ENCODE results near the gene CITED2. TPM values are rescaled to one million over a fixed set of nuclear protein-coding genes. Genes with fewer than 3 reads are reported as not detected.
A peak's percentile ranks its signal among the peaks of the same experiment; 100 is the strongest.

CITED2 gene
- total and polyA plus RNA-seq, 8 donors: 15.3 to 102 (median 35.1) TPM

DNA sequence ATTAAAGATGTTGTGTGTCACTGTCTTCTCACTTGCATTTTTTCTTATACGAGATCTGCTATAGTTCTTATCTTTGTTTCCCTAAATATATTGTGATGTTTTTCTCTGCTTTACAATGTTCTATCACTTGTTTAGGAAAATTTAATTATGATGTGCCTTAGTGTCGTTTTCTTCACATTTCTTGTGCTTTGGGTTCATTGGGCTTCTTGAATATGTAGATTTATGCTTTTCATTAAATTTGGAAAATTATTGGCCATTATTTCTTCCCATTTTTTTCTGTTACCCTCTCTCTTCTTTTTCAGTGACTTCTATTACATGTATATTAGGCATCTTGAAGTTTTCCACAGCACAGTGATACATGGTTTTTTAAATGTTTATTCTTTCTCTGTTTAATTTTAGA is 33.4 kb downstream of the CITED2 start:
- WGBS, 5 donors: 92 to 96% (median 94%) methylated on average over 2 of the region's 2 CpGs
- no peak overlapping the region for H3K4me3 ChIP-seq

DNA sequence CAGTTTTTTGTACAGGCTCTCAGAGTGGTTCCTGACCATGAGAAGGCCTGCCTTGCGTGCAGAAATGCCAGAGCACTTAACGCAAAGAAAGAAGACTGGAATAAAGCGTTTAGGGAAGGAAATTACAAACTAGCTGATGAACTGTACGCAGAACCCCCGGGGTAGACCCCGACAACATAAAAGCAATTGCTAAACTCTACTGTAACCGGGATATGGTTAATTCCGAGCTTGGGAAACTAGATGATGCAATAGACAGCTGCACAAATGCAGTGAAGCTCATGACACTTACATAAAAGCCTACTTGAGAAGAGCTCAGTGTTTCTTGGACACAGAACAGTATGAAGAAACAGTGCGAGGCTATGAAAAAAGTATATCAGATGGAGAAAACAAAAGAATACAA is 35.7 kb downstream of the CITED2 start:
- Histone ChIP-seq H3K27me3 (no peaks in the 10 kb centered on the region), H3K4me1 (peaks cover 0 to 19% (median 3%) of the 10 kb centered on the region in 4 donors), H3K27ac (peak overlapping the region in 1 of 5 donors; percentile 28), H3K36me3 (no peaks in the 10 kb centered on the region), H3K4me3 (no peak overlapping the region), H3K9me3 (no peaks in the 10 kb centered on the region)
- no peak for TF ChIP-seq EP300 (IDR thresholded peaks at IDR 0.05)
- peak in 1 of 3 donors; percentile 25 for TF ChIP-seq POLR2AphosphoS5 (IDR thresholded peaks at IDR 0.05)
- no peak for TF ChIP-seq POLR2A (IDR thresholded peaks at IDR 0.05)
- TF ChIP-seq, protein P1, sequence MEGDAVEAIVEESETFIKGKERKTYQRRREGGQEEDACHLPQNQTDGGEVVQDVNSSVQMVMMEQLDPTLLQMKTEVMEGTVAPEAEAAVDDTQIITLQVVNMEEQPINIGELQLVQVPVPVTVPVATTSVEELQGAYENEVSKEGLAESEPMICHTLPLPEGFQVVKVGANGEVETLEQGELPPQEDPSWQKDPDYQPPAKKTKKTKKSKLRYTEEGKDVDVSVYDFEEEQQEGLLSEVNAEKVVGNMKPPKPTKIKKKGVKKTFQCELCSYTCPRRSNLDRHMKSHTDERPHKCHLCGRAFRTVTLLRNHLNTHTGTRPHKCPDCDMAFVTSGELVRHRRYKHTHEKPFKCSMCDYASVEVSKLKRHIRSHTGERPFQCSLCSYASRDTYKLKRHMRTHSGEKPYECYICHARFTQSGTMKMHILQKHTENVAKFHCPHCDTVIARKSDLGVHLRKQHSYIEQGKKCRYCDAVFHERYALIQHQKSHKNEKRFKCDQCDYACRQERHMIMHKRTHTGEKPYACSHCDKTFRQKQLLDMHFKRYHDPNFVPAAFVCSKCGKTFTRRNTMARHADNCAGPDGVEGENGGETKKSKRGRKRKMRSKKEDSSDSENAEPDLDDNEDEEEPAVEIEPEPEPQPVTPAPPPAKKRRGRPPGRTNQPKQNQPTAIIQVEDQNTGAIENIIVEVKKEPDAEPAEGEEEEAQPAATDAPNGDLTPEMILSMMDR (IDR thresholded peaks at IDR 0.05): no peak
- peak in 1 of 2 donors; percentile 41 for DNase-seq
- intact Hi-C loops (cut with DNase I; ENCODE audit: low total_unique reads): no loop called here
- 74 to 90% (median 77%) methylated on average over 9 of the region's 9 CpGs for WGBS, 5 donors

More for the DNA sequence above, 33.4 kb downstream of the CITED2 start:
- Histone ChIP-seq H3K4me1 (peaks cover 0 to 19% (median 7%) of the 10 kb centered on the region in 4 donors), H3K27ac (no peak overlapping the region), H3K9me3 (no peaks in the 10 kb centered on the region), H3K27me3 (no peaks in the 10 kb centered on the region), H3K36me3 (no peaks in the 10 kb centered on the region)
- no peak for DNase-seq
- intact Hi-C loops (cut with DNase I; ENCODE audit: low total_unique reads): no loop called here
- no peak for TF ChIP-seq POLR2A (IDR thresholded peaks at IDR 0.05)
- TF ChIP-seq, protein P1 (IDR thresholded peaks at IDR 0.05): no peak
- TF ChIP-seq POLR2AphosphoS5 (IDR thresholded peaks at IDR 0.05): no peak
- no peak for TF ChIP-seq EP300 (IDR thresholded peaks at IDR 0.05)

DNA sequence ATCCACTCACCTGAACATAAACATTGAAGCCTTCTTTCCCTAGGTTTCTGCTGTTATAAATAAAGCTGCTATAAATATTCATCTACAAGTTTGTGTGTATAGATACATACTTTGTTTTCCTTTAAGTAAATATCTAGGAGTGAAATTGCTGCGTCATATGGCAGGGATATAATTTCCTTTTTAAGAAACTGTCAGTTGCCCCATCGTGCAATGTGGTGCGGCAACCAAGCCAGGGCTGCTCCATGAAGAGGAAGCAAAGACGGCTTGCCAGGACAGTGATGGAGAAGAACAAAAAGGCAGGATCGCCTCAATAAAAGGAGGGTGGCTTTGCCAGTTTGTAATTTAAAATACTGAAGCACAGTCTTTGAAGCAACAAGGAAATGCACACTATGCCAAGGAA is 36.6 kb downstream of the CITED2 start:
- intact Hi-C loops (cut with DNase I; ENCODE audit: low total_unique reads): no loop called here

DNA sequence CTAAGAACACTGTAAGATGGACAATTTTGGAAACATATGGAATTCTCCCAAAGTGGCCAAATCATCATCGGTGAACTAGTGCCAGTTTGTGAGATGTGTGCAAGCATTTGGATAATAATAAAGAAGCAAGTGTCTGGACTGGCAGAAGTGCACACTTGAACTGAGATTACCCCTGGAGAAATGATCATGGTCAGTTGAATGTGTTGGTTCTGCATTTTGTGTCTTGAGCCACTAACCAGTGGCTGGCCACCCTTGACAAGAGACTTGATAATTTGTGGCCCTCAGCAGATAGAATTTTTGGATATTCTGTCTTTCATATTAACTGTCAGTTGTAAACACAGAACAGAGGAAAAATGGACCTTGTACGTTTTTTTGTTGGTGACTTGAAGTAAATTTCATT is 37.4 kb downstream of the CITED2 start:
- Histone ChIP-seq H3K27me3 (no peaks in the 10 kb centered on the region), H3K36me3 (no peaks in the 10 kb centered on the region), H3K4me3 (no peak overlapping the region), H3K4me1 (peaks cover 0 to 19% (median 3%) of the 10 kb centered on the region in 4 donors), H3K9me3 (no peaks in the 10 kb centered on the region), H3K27ac (no peak overlapping the region)
- TF ChIP-seq EP300 (IDR thresholded peaks at IDR 0.05): no peak
- TF ChIP-seq POLR2AphosphoS5 (IDR thresholded peaks at IDR 0.05): no peak
- TF ChIP-seq POLR2A (IDR thresholded peaks at IDR 0.05): no peak
- TF ChIP-seq, protein P1 (IDR thresholded peaks at IDR 0.05): no peak
- DNase-seq: no peak
- WGBS, 5 donors: 81 to 92% (median 90%) methylated on average over 2 of the region's 2 CpGs
- intact Hi-C loops (cut with DNase I; ENCODE audit: low total_unique reads): no loop called here

More for the DNA sequence above, 36.6 kb downstream of the CITED2 start:
- no peaks in the 10 kb centered on the region for H3K27me3 ChIP-seq
- no peaks in the 10 kb centered on the region for H3K36me3 ChIP-seq
- H3K4me1 ChIP-seq: peaks cover 0 to 19% (median 3%) of the 10 kb centered on the region in 4 donors
- TF ChIP-seq POLR2A (IDR thresholded peaks at IDR 0.05) (no peak), POLR2AphosphoS5 (IDR thresholded peaks at IDR 0.05) (no peak), EP300 (IDR thresholded peaks at IDR 0.05) (no peak)
- TF ChIP-seq, protein P1 (IDR thresholded peaks at IDR 0.05): no peak
- H3K9me3 ChIP-seq: no peaks in the 10 kb centered on the region
- WGBS, 5 donors: 70 to 91% (median 77%) methylated on average over 5 of the region's 5 CpGs
- DNase-seq: no peak
- no peak overlapping the region for H3K4me3 ChIP-seq
- peak overlapping the region in 2 of 5 donors; percentile 4 to 28 for H3K27ac ChIP-seq
